ENCODE results near the gene RBM15B.
A peak's percentile ranks its signal among the peaks of the same experiment; 100 is the strongest.
"Not testable (repeated sequence)": the region's sequence is repeated elsewhere in the genome, so short reads cannot be mapped to it uniquely, and the experiment has no call there.

RBM15B gene

GRCh38 chr3:51378065-51378464 lies 13.0 kb upstream of the RBM15B start:
- no peak for DNase-seq (ENCODE audit: low read depth)

GRCh38 chr3:51378726-51379125 lies 12.4 kb upstream of the RBM15B start:
- DNase-seq (ENCODE audit: low read depth): no peak

GRCh38 chr3:51379301-51379700 lies 11.8 kb upstream of the RBM15B start:
- no peak for DNase-seq (ENCODE audit: low read depth)

GRCh38 chr3:51379746-51380455 lies 11.2 kb upstream of the RBM15B start:
- no peak for DNase-seq (ENCODE audit: low read depth)

GRCh38 chr3:51380601-51381332 lies 10.3 kb upstream of the RBM15B start:
- DNase-seq (ENCODE audit: low read depth): no peak

GRCh38 chr3:51381333-51381705 lies 9.8 kb upstream of the RBM15B start:
- DNase-seq (ENCODE audit: low read depth): no peak

- DNase-seq (ENCODE audit: low read depth): no peak
Observed at GRCh38 chr3:51382076-51382745, 8.9 kb upstream of the RBM15B start.

GRCh38 chr3:51382947-51383578 lies 8.0 kb upstream of the RBM15B start:
- no peak for DNase-seq (ENCODE audit: low read depth)

- peak; percentile 41 for DNase-seq (ENCODE audit: low read depth)
Observed at GRCh38 chr3:51384055-51384725, 6.9 kb upstream of the RBM15B start.

- peak; percentile 96 for DNase-seq (ENCODE audit: low read depth)
Observed at GRCh38 chr3:51384726-51385473, 6.2 kb upstream of the RBM15B start, which contains the start of gene MANF. Gene MANF (plus strand): TSS chr3:51385291. CDS start chr3:51385343, 52 bp downstream.

GRCh38 chr3:51385621-51386091 lies 5.4 kb upstream of the RBM15B start:
- peak; percentile 25 for DNase-seq (ENCODE audit: low read depth)

- peak; percentile 23 for DNase-seq (ENCODE audit: low read depth)
Observed at GRCh38 chr3:51386159-51386851, 4.8 kb upstream of the RBM15B start.

- no peak for DNase-seq (ENCODE audit: low read depth)
Observed at GRCh38 chr3:51386852-51387229, 4.2 kb upstream of the RBM15B start.

- DNase-seq (ENCODE audit: low read depth): not testable (repeated sequence)
Observed at GRCh38 chr3:51387281-51387680, 3.8 kb upstream of the RBM15B start.

- peak; percentile 46 for DNase-seq (ENCODE audit: low read depth)
Observed at GRCh38 chr3:51388286-51389029, 2.6 kb upstream of the RBM15B start.

- peak; percentile 62 for DNase-seq (ENCODE audit: low read depth)
Observed at GRCh38 chr3:51389423-51390183, 1.5 kb upstream of the RBM15B start.

GRCh38 chr3:51390246-51391074 lies 625 bp upstream of the RBM15B start:
- no peak for DNase-seq (ENCODE audit: low read depth)

All from ELR (cell line).